NCI-H748 (cell line): Measurements from ENCODE around the gene HACE1.
"Not testable (repeated sequence)": the region's sequence is repeated elsewhere in the genome, so short reads cannot be mapped to it uniquely, and the experiment has no call there.

ENCODE experiments used
- DNase-seq: peaks from one replicate; lab custom pipeline; 2025; ENCODE audit not compliant: unreplicated experiment; lab: John Stamatoyannopoulos, UW

Gene HACE1

GRCh38 chr6:104835782-104836181, 23.9 kb downstream of the HACE1 start:
- DNase-seq, result no peak

GRCh38 chr6:104829183-104829958, 30.3 kb downstream of the HACE1 start:
- no peak for DNase-seq

- no peak for DNase-seq
Measured at GRCh38 chr6:104828478-104828877, 31.2 kb downstream of the HACE1 start.

- not testable (repeated sequence) for DNase-seq
Measured at GRCh38 chr6:104820820-104821219, 38.9 kb downstream of the HACE1 start.

- DNase-seq, result no peak
Measured at GRCh38 chr6:104816125-104816524, 43.6 kb downstream of the HACE1 start.

- no peak for DNase-seq
Measured at GRCh38 chr6:104814743-104815142, 45.0 kb downstream of the HACE1 start.

GRCh38 chr6:104813552-104813951, 46.2 kb downstream of the HACE1 start:
- DNase-seq, result no peak

GRCh38 chr6:104809116-104809515, 50.6 kb downstream of the HACE1 start:
- DNase-seq, result no peak

GRCh38 chr6:104805335-104805734, 54.4 kb downstream of the HACE1 start:
- not testable (repeated sequence) for DNase-seq

GRCh38 chr6:104799134-104799657, 60.5 kb downstream of the HACE1 start:
- no peak for DNase-seq

- DNase-seq, result no peak
Measured at GRCh38 chr6:104796031-104796785, 63.5 kb downstream of the HACE1 start.

GRCh38 chr6:104795363-104795762, 64.4 kb downstream of the HACE1 start:
- peak; percentile 12 for DNase-seq

GRCh38 chr6:104789770-104790190, 69.9 kb downstream of the HACE1 start:
- no peak for DNase-seq

GRCh38 chr6:104788400-104788799, 71.3 kb downstream of the HACE1 start:
- DNase-seq, result no peak

- no peak for DNase-seq
Measured at GRCh38 chr6:104787305-104787704, 72.4 kb downstream of the HACE1 start.

- DNase-seq, result no peak
Measured at GRCh38 chr6:104784884-104785283, 74.8 kb downstream of the HACE1 start.

- DNase-seq, result peak; percentile 32
Measured at GRCh38 chr6:104771258-104771832, 88.4 kb downstream of the HACE1 start.

- DNase-seq, result no peak
Measured at GRCh38 chr6:104768906-104769305, 90.8 kb downstream of the HACE1 start.

- DNase-seq, result no peak
Measured at GRCh38 chr6:104766595-104766994, 93.1 kb downstream of the HACE1 start.

GRCh38 chr6:104754788-104755409, 104.8 kb downstream of the HACE1 start:
- DNase-seq, result no peak

GRCh38 chr6:104753251-104753650, 106.5 kb downstream of the HACE1 start:
- no peak for DNase-seq
